HUES64 (cell line): ENCODE data around the gene TRIM51. TPM values are rescaled to one million over a fixed set of nuclear protein-coding genes. Genes with fewer than 3 reads are reported as not detected.
"Not testable (repeated sequence)": the region's sequence is repeated elsewhere in the genome, so short reads cannot be mapped to it uniquely, and the experiment has no call there.

Experiments used
- H3K27ac ChIP-seq: 2 replicates; pipeline ENCODE4 v1.7.0; 2013; ENCODE audit warnings: low read depth, low read length, inconsistent platforms
- H3K27me3 ChIP-seq: 2 replicates; pipeline ENCODE4 v1.6.1; 2013; ENCODE audit warnings: mild to moderate bottlenecking, low read length; ENCODE audit not compliant: insufficient read depth
- H3K36me3 ChIP-seq: 2 replicates; pipeline ENCODE4 v1.6.1; 2013; ENCODE audit warnings: mild to moderate bottlenecking, low read length; ENCODE audit not compliant: insufficient read depth
- H3K4me1 ChIP-seq: 2 replicates; pipeline ENCODE4 v1.6.1; 2013; ENCODE audit warnings: mild to moderate bottlenecking, low read length, moderate library complexity; ENCODE audit not compliant: insufficient read depth
- H3K4me3 ChIP-seq: 2 replicates; pipeline ENCODE4 v1.5.1; 2013; ENCODE audit warnings: mild to moderate bottlenecking, low read length, moderate library complexity
- H3K9ac ChIP-seq: 2 replicates; pipeline ENCODE4 v1.6.1; 2013; ENCODE audit warnings: mild to moderate bottlenecking, low read depth, low read length
- H3K9me3 ChIP-seq: 2 replicates; pipeline ENCODE4 v1.6.1; 2013; ENCODE audit warnings: low read depth, low read length; ENCODE audit not compliant: insufficient read depth
- WGBS: fragments of 150-250, 120-280 bp; methylation state at CpG from one replicate; pipeline ENCODE4 v1.1.7; 2013; ENCODE audit warnings: missing lambda C conversion rate; 5-methylcytosine and 5-hydroxymethylcytosine counted together
- polyA plus RNA-seq, 2 experiments: library from polyadenylated mRNA; stranded (reverse); fragments of 50-300 nt; gene quantifications; one replicate each; pipeline ENCODE4 v1.2.3, GENCODE V29; 2013

The TRIM51 gene, protein sequence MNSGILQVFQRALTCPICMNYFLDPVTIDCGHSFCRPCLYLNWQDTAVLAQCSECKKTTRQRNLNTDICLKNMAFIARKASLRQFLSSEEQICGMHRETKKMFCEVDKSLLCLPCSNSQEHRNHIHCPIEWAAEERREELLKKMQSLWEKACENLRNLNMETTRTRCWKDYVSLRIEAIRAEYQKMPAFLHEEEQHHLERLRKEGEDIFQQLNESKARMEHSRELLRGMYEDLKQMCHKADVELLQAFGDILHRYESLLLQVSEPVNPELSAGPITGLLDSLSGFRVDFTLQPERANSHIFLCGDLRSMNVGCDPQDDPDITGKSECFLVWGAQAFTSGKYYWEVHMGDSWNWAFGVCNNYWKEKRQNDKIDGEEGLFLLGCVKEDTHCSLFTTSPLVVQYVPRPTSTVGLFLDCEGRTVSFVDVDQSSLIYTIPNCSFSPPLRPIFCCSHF
- polyA plus RNA-seq (2013, experiment 1 of 2), result not detected
- not detected for polyA plus RNA-seq (2013, experiment 2 of 2)

DNA sequence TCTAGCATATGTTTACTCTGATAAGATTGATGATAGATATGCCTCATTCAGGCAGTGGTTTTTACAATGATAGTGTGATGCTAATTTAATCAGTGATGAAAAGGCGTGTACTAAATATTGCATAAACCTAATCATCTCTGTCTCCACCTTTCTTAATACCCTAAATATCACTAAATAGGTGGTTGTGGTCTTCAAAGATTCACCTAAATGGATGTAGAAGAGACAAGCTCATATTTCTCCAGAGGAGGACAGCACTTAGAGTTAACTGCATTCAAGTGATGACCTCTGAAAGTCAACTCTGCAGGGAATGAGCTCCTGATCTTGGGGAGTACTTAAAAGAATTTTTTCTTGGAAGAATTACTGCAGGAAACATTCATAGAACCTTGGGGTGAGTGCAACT is at the start of gene TRIM51:
TSS of gene TRIM51 (plus strand) at position 301 of the 400 bp plus-strand sequence. CDS start 2,132 bp downstream, outside the sequence.
- not testable (repeated sequence) for H3K4me1 ChIP-seq, H3K4me3 ChIP-seq, H3K27ac ChIP-seq, H3K9ac ChIP-seq, H3K36me3 ChIP-seq, H3K27me3 ChIP-seq
- no CpG with 5 or more reads among the region's 1 CpG for WGBS
- peaks cover 15% of the 10 kb centered on the region for H3K9me3 ChIP-seq

DNA sequence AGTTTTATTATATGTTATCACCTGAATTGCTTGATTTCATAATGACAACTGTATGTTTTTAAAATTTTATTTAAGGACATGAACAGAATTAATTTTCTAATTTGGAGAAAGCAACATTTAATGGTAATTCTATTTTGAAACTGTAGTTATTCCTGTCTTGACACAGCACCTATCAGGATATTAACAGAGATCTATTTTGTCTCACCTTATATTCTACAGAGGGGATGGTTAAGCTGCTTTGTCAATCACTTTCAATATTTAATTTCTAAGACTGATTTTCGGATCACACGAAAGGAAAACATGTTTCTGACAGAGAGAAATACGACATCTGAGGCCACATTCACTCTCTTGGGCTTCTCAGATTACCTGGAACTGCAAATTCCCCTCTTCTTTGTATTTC is 44.6 kb upstream of the TRIM51 start, which contains the start of gene OR5D16:
TSS of gene OR5D16 (plus strand) at position 301 of the 400 bp plus-strand sequence. CDS start at position 301, 0 bp downstream.
- H3K27me3 ChIP-seq, result no peaks in the 10 kb centered on the region
- no peak within 1 kb of the TSS for H3K9ac ChIP-seq
- H3K36me3 ChIP-seq, result no peaks in the 10 kb centered on the region
- no peak within 1 kb of the TSS for H3K4me3 ChIP-seq
- peaks cover 88% of the 10 kb centered on the region for H3K9me3 ChIP-seq
- H3K4me1 ChIP-seq, result no peaks in the 10 kb centered on the region
- no peak within 1 kb of the TSS for H3K27ac ChIP-seq
- WGBS, result 43% methylated on average over 3 of the region's 3 CpGs

DNA sequence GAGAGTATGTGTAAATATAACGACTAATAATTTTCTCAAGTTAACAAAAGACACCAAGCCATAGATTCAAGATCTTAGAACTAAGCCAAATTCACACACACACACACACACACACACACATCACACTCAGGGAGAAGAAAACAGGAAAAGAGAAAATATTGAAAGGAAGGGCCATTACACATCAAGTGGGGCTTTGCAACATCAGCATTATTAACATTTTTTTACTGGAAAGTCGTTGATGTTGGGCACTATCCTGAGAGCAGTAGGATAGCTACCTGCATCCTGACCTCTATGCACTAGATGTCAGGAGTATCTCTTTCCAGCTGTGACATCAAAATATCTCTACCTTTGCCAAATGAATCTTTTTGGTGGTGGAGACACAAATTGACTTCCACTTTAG is 35.6 kb upstream of the TRIM51 start:
- no peak overlapping the region for H3K9ac ChIP-seq
- H3K27ac ChIP-seq, result no peak overlapping the region
- peaks cover 87% of the 10 kb centered on the region for H3K9me3 ChIP-seq
- H3K4me1 ChIP-seq, result no peaks in the 10 kb centered on the region
- no peaks in the 10 kb centered on the region for H3K36me3 ChIP-seq
- H3K4me3 ChIP-seq, result no peak overlapping the region
- H3K27me3 ChIP-seq, result no peaks in the 10 kb centered on the region
- WGBS, result 29% methylated on average over 1 of the region's 2 CpGs

DNA sequence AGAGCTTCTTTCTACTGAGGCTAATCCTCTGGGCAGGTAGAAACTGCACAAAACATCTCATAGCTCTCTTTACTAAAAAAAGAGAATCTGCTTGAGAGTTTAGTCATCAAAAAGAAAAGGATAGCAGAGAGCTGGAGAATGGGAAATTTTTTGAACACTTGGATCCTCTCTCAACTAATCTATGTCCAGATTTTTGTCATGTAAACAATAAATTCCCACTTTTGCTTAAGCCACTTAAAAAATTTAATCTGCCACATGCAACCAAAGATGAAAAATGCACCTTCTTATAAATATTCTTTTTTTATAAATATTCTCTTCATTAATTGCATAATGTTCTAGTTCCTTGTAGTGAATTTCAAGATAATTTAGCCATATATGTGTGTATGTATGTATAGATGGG is 34.1 kb upstream of the TRIM51 start:
- H3K4me1 ChIP-seq, result no peaks in the 10 kb centered on the region
- H3K27me3 ChIP-seq, result no peaks in the 10 kb centered on the region
- no peak overlapping the region for H3K27ac ChIP-seq
- H3K4me3 ChIP-seq, result no peak overlapping the region
- H3K36me3 ChIP-seq, result no peaks in the 10 kb centered on the region
- peaks cover 97% of the 10 kb centered on the region for H3K9me3 ChIP-seq
- no peak overlapping the region for H3K9ac ChIP-seq

DNA sequence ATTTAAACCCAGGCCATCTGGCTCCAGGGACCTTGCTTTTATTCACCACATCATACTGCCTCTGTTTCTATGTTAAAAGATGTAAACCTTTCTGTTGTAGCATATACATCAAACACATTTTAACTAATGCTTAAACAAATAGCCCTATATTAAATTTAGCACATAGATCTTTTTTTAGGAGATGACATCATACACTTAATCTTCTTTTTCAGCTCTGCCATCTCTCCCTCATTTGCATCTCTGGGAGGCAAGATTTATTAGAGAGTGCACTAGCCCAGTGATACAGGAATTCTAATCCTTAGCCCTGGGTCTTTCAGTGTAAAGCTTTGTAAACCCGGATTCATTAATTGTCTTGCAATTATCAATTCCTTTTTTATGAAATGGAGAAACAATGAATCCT is 31.0 kb upstream of the TRIM51 start:
- no CpG with 5 or more reads among the region's 1 CpG for WGBS
- Histone ChIP-seq H3K4me3 (no peak overlapping the region), H3K36me3 (no peaks in the 10 kb centered on the region), H3K27ac (no peak overlapping the region), H3K9me3 (peaks cover 97% of the 10 kb centered on the region), H3K9ac (no peak overlapping the region), H3K27me3 (no peaks in the 10 kb centered on the region), H3K4me1 (no peaks in the 10 kb centered on the region)

DNA sequence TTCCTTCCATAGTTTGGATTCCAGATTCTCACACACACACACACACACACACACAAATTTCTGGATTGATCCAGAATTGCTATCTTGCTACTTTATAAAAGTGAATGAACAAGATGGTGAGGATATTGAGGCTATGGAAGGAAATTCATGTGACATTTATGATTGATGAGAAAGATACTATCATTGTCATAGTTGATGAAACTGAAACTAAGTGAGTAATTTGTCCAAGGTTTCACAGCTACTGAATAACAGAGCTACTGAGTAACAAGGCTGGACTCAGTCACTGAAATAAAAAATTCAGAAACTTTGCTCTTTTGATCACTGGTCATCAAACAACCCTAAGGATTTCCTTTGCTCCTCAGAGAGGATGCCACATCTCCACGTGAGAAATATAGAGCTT is 28.4 kb upstream of the TRIM51 start:
- Histone ChIP-seq H3K9me3 (peaks cover 97% of the 10 kb centered on the region), H3K4me3 (no peak overlapping the region), H3K9ac (no peak overlapping the region), H3K27me3 (no peaks in the 10 kb centered on the region), H3K27ac (no peak overlapping the region), H3K36me3 (no peaks in the 10 kb centered on the region), H3K4me1 (no peaks in the 10 kb centered on the region)
- WGBS, result 8% methylated on average over 1 of the region's 1 CpG

DNA sequence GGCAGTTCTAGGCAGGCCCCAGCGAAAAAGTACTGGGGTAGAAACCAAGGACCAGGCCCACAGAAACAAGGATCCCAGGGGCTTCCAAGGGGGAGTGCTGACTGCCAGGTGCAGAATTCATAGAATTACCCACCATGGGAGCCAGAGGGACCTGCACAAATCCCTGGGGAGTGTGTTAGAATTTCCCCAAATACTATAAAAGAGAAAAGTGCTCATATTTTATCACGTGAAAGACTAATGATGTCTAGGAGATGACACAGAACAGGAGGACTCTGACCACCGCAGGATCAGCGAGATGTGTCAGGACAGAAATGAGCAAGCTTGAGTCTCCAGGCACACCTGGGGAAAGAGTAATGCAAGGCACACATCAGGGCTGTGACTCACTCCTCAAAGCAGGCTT is 15.7 kb upstream of the TRIM51 start:
- not testable (repeated sequence) for H3K4me3 ChIP-seq, H3K36me3 ChIP-seq, H3K27ac ChIP-seq, H3K4me1 ChIP-seq, H3K27me3 ChIP-seq, H3K9ac ChIP-seq
- H3K9me3 ChIP-seq, result peaks cover 35% of the 10 kb centered on the region
- WGBS, result 76% methylated on average over 4 of the region's 4 CpGs

DNA sequence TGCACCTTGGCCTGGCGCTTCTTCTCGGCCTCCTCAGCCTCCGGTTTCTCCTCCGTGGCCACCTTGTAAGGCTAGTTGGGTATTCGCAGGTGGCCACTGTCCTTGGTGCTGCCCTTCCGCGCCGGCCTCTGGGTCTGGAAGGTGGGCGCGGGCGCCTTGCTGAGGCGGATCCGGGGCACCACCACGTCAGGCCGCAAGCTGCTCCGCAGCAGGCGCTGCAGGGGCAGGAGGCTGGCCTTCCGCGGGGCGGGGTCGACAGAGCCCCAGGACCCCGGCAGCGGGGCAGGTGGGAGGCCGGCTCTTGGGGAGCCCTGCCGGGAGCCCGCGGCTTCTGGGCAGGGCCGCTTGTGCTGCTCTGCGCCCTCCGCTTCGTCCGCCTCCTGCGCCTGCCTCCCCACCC is 10.4 kb upstream of the TRIM51 start:
- not testable (repeated sequence) for H3K27ac ChIP-seq, H3K9ac ChIP-seq, H3K4me3 ChIP-seq, H3K36me3 ChIP-seq, H3K4me1 ChIP-seq, H3K27me3 ChIP-seq
- peaks cover 28% of the 10 kb centered on the region for H3K9me3 ChIP-seq
- WGBS, result 95% methylated on average over 33 of the region's 33 CpGs

DNA sequence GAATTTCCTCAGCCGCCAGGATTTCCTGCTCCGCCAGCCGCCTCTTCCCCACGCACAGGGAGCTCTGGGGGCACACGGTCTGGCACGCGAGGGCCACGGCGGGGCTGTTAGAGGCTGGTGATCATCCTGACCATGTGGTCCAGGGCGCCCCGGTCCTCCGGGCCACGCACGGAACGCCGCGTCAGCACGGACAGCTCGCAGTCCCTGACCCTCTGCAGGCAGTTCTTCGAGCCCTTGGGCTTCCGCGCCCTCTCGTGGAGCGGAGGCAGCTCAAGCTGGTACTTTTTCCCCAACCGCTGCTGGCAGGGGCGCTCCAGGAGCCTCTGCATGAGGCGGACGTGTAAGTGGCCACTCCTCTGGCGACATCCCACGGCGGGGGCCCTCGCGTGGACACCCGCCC is 10.0 kb upstream of the TRIM51 start:
- H3K27ac ChIP-seq, H3K9ac ChIP-seq, H3K27me3 ChIP-seq, H3K4me3 ChIP-seq, H3K4me1 ChIP-seq, H3K36me3 ChIP-seq: not testable (repeated sequence)
- peaks cover 25% of the 10 kb centered on the region for H3K9me3 ChIP-seq
- 91% methylated on average over 34 of the region's 34 CpGs for WGBS

DNA sequence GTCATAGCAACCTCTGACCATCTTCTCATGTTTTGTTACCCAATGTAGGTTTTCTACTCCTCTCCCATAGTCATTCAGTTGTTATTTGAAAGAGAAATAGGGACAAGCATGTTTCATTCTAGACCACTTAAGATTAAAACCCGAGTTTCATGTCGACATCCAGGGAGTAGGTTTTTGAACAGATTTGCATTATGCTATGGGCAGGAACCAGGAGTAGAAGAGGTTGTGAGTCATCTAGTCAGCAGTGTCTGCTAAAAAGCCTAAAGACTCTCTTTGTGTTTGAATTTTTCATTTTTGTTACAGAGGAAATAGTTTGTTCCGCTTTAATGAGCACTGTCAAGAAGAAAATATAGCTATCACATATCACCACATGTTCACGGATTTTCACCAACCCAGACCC is 1.9 kb downstream of the TRIM51 start:
- H3K4me1 ChIP-seq, H3K27ac ChIP-seq, H3K4me3 ChIP-seq, H3K36me3 ChIP-seq, H3K27me3 ChIP-seq, H3K9ac ChIP-seq: not testable (repeated sequence)
- H3K9me3 ChIP-seq, result peaks cover 21% of the 10 kb centered on the region
- 82% methylated on average over 4 of the region's 4 CpGs for WGBS

DNA sequence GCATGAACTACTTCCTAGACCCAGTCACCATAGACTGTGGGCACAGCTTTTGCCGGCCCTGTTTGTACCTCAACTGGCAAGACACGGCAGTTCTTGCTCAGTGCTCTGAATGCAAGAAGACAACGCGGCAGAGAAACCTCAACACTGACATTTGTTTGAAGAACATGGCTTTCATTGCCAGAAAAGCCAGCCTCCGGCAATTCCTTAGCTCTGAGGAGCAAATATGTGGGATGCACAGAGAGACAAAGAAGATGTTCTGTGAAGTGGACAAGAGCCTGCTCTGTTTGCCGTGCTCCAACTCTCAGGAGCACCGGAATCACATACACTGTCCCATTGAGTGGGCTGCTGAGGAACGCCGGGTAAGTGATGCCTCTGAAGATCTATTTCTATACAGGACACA is 2.4 kb downstream of the TRIM51 start:
- H3K4me1 ChIP-seq, H3K4me3 ChIP-seq, H3K27me3 ChIP-seq, H3K36me3 ChIP-seq, H3K9ac ChIP-seq, H3K27ac ChIP-seq: not testable (repeated sequence)
- WGBS, result 90% methylated on average over 9 of the region's 9 CpGs
- peaks cover 19% of the 10 kb centered on the region for H3K9me3 ChIP-seq

DNA sequence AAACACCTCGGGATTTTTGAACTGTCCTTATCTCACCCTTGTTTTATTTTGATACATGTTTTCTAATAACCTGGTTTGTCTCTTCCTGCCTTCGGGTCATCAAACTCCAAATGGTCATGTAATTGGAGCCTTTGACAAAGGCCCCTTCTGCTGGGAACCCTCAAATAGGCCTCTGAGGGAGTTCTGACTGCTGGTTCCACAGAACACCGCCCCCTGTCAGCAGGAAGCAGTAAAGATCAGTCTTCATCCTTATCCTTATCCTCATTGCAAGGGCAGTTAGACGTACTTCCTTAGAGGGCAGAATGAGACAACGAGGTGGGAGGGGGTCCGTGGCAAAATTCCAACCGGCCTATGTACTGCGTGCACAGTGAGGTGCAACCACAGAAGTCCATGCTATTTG is 12.1 kb downstream of the TRIM51 start:
- H3K36me3 ChIP-seq, result no peaks in the 10 kb centered on the region
- H3K4me3 ChIP-seq, result no peak overlapping the region
- no peaks in the 10 kb centered on the region for H3K4me1 ChIP-seq
- H3K27me3 ChIP-seq, result no peaks in the 10 kb centered on the region
- 71% methylated on average over 8 of the region's 8 CpGs for WGBS
- H3K9ac ChIP-seq, result no peak overlapping the region
- H3K27ac ChIP-seq, result no peak overlapping the region
- H3K9me3 ChIP-seq, result peaks cover 37% of the 10 kb centered on the region
